ENCODE results near the gene LGALS14. TPM values are rescaled to one million over a fixed set of nuclear protein-coding genes. Genes with fewer than 3 reads are reported as not detected.

The LGALS14 gene
- total and polyA plus RNA-seq, 10 donors, result not detected

- Histone ChIP-seq H3K27ac (no peak overlapping the region), H3K4me3 (no peak overlapping the region), H3K36me3 (no peaks in the 10 kb centered on the region), H3K4me1 (no peaks in the 10 kb centered on the region), H3K27me3 (replicated peaks in 1 of 7) (peaks cover 0 to 19% (median 0%) of the 10 kb centered on the region in 7 donors), H3K9me3 (no peaks in the 10 kb centered on the region)
- TF ChIP-seq, protein P1, sequence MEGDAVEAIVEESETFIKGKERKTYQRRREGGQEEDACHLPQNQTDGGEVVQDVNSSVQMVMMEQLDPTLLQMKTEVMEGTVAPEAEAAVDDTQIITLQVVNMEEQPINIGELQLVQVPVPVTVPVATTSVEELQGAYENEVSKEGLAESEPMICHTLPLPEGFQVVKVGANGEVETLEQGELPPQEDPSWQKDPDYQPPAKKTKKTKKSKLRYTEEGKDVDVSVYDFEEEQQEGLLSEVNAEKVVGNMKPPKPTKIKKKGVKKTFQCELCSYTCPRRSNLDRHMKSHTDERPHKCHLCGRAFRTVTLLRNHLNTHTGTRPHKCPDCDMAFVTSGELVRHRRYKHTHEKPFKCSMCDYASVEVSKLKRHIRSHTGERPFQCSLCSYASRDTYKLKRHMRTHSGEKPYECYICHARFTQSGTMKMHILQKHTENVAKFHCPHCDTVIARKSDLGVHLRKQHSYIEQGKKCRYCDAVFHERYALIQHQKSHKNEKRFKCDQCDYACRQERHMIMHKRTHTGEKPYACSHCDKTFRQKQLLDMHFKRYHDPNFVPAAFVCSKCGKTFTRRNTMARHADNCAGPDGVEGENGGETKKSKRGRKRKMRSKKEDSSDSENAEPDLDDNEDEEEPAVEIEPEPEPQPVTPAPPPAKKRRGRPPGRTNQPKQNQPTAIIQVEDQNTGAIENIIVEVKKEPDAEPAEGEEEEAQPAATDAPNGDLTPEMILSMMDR (IDR thresholded peaks at IDR 0.05 in 8 of 11, conservative IDR thresholded peaks at IDR 0.05 in 3 of 11), result no peak
- 33 to 41% (median 36%) methylated on average over 3 of the region's 3 CpGs for WGBS, 5 donors
- intact Hi-C loops (cut with DNase I; ENCODE audit: low total_unique reads), result no loop called here
- DNase-seq, result no peak
Measured at GRCh38 chr19:39738814-39739213, 34.5 kb downstream of the LGALS14 start.

GRCh38 chr19:39740395-39740794 is 36.1 kb downstream of the LGALS14 start:
- 87 to 100% (median 92%) methylated on average over 1 of the region's 1 CpG for WGBS, 5 donors
- no peaks in the 10 kb centered on the region for H3K36me3 ChIP-seq
- H3K9me3 ChIP-seq, result no peaks in the 10 kb centered on the region
- intact Hi-C loops (cut with DNase I; ENCODE audit: low total_unique reads), result no loop called here
- no peak for DNase-seq
- H3K4me1 ChIP-seq, result no peaks in the 10 kb centered on the region
- TF ChIP-seq POLR2AphosphoS5 (IDR thresholded peaks at IDR 0.05) (no peak), POLR2A (IDR thresholded peaks at IDR 0.05) (no peak)
- TF ChIP-seq, protein P1 (IDR thresholded peaks at IDR 0.05 in 8 of 11, conservative IDR thresholded peaks at IDR 0.05 in 3 of 11), result no peak
- no peak overlapping the region for H3K4me3 ChIP-seq
- H3K27ac ChIP-seq, result no peak overlapping the region
- peaks cover 0 to 35% (median 6%) of the 10 kb centered on the region in 7 donors for H3K27me3 ChIP-seq (replicated peaks in 1 of 7)

- peaks cover 0 to 44% (median 6%) of the 10 kb centered on the region in 7 donors for H3K27me3 ChIP-seq (replicated peaks in 1 of 7)
- H3K4me3 ChIP-seq, result no peak overlapping the region
- intact Hi-C loops (cut with DNase I; ENCODE audit: low total_unique reads), result no loop called here
- whole genome bisulfite sequencing, 5 donors, result 25 to 40% (median 37%) methylated on average over 3 of the region's 3 CpGs
- TF ChIP-seq POLR2A (IDR thresholded peaks at IDR 0.05) (no peak), POLR2AphosphoS5 (IDR thresholded peaks at IDR 0.05) (no peak)
- TF ChIP-seq, protein P1 (IDR thresholded peaks at IDR 0.05 in 8 of 11, conservative IDR thresholded peaks at IDR 0.05 in 3 of 11), result no peak
- no peaks in the 10 kb centered on the region for H3K9me3 ChIP-seq
- no peaks in the 10 kb centered on the region for H3K4me1 ChIP-seq
- no peak overlapping the region for H3K27ac ChIP-seq
- no peak for DNase-seq
- no peaks in the 10 kb centered on the region for H3K36me3 ChIP-seq
Measured at GRCh38 chr19:39745643-39746042, 41.4 kb downstream of the LGALS14 start.

GRCh38 chr19:39746836-39747529 is 42.7 kb downstream of the LGALS14 start:
- Histone ChIP-seq H3K27ac (no peak overlapping the region), H3K4me1 (no peaks in the 10 kb centered on the region), H3K27me3 (replicated peaks in 1 of 7) (peaks cover 0 to 54% (median 6%) of the 10 kb centered on the region in 7 donors), H3K36me3 (no peaks in the 10 kb centered on the region), H3K4me3 (no peak overlapping the region), H3K9me3 (no peaks in the 10 kb centered on the region)
- TF ChIP-seq, protein P1 (IDR thresholded peaks at IDR 0.05 in 8 of 11, conservative IDR thresholded peaks at IDR 0.05 in 3 of 11), result no peak
- TF ChIP-seq POLR2A (IDR thresholded peaks at IDR 0.05) (no peak), POLR2AphosphoS5 (IDR thresholded peaks at IDR 0.05) (no peak)
- intact Hi-C loops (cut with DNase I; ENCODE audit: low total_unique reads), result no loop called here
- no peak for DNase-seq
- 66 to 81% (median 71%) methylated on average over 4 of the region's 4 CpGs for WGBS, 5 donors

Measured in spleen (tissue), 11 donors.